HG02588 (cell line): ENCODE measurements around the gene NDNF.

Experiments
- ATAC-seq: cut with Tn5 transposase; IDR thresholded peaks from one replicate; pipeline ENCODE4 v1.9.1; 2021; ENCODE audit warnings: mild to moderate bottlenecking, moderate library complexity; ENCODE audit not compliant: unreplicated experiment

Gene NDNF

DNA sequence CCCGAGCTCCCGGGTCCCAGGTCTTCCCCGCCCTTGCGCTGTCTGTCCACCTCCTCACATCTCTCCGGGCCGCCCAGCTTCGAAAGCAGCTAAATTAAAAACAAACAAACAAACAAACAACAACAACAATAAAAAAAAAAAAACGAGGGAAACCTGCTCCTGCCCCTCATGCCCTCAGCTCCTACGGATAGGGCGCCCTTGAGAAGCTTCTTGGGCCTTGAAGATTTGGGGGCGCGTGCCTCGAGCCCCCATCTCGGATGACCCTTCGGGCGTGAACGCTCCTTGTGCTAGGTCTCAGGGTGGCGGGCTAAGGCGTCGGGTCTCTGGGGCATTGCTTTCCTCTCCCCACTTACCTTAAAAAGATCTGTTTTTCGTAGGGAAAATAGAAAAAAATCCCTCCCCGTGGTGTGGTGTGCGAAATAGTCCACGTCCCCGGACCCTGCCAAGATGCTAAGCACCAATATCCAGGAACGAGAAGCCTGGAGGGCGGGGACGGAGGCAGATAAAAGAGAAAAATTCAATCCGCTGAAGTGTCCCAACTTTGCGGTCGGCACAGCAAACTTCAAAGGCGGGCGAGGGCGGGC, 603 bp downstream of the NDNF start:
- ATAC-seq = no peak

GRCh38 chr4:121070696-121071639, 1.4 kb downstream of the NDNF start:
- ATAC-seq = no peak

GRCh38 chr4:121070274-121070673, 2.1 kb downstream of the NDNF start:
- ATAC-seq = no peak

DNA sequence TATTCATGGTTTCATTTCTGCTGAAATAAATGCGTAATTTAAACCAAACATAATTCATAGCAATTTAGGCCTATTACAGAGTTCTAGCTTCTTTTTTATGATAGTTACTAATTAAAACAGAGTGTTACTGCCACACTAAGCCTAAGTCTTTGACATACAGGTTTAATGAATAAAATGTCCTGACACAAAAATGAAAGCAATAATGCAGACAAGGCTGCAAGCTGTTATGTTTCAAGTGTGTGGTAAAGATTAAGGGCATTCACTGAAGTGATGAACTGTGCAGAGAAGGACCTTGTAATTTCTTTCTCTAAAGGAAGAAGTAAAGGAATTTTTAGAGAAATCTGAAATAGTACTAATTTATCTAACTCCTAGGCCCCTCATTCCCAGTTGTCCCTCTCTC, 2.9 kb downstream of the NDNF start:
- ATAC-seq = no peak

- no peak for ATAC-seq
Observed at GRCh38 chr4:121064482-121064881, 7.9 kb downstream of the NDNF start.

- ATAC-seq = no peak
Observed at GRCh38 chr4:121062521-121062920, 9.8 kb downstream of the NDNF start.

DNA sequence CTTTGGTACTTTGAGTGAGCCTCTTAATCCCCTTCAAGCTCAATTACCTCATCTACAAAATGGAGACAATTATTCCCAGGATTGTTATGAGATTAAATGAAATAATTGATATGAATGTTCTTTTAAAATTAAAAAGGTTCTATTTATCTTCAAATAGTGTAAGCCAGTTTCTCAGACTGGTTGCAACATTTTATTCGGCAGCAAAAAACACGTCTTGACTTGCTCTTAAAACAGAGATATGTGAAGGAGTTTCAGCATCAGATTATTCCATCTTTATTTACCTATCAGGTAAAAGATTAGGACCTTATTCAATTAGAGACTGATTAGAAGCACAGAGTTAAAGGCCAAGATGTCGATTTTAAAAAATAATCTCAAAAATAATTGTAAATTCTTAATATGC, 10.5 kb downstream of the NDNF start:
- ATAC-seq = no peak

GRCh38 chr4:121061215-121061614, 11.1 kb downstream of the NDNF start:
- no peak for ATAC-seq

DNA sequence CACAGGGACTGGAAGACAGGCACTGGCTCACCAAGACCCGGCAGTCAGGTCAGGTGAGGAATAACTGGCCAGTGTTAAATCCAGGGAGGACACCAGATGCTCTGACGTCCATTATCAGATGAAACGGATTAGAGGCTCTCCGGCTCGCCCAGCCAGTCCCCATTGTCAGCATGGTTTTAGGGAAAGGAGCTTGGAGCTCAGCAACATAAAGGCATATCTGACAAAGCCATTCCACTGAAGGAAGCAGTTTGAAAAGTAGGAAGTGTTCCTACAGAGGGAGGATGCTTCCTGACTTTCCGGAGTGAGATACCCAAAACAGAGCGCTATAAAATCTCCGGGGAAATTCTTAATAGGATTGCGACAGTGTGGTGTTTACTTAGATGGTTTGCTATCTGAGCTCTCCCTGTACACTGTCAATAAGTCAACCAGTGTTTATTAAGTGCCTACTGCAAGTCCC, 14.8 kb downstream of the NDNF start:
- ATAC-seq = no peak

- no peak for ATAC-seq
Observed at GRCh38 chr4:121056066-121056465, 16.3 kb downstream of the NDNF start.

DNA sequence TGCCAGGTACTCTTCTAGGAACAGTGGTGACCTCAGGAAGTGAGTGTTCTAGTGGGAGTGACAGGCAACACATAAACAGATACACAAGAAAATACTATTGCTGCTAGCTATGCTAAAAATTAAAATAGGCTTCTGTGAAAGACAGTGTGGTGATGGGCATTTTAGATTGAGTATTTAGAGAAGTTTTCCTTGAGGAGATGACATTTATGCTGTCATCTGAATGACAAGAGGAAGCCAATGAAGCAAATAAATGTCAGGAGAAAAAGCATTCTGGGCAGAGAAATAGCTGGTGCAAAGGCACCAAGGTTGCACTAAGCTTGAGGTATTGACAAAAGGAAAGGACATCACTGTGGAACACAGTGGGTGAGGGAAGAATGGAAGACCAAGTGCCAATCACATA, 18.0 kb downstream of the NDNF start:
- ATAC-seq = no peak

DNA sequence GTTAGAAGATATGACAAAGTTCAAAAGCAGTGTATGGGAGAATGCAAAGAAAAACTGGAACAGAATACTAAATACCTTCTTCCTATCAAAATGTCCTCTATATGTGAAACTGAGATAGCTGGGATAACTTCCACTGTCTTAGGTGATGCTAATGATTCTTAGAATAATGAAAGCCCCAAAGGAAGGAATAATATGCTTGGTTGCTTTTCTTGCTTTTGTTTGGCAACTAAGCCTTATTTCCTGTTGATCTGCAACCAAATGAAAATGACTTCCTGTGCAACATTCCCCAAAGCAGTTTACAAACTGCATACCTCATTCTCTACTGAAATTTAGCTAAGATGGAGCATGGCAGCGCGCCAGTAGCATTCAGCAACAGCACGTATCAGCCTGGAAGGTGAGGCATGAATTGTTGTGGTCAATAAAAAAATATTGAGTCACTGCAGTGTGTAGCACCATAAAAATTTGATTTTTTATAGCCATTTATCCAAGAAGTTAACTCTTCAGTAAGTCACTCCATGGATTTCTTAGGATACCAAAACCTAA, 18.7 kb downstream of the NDNF start:
- ATAC-seq = no peak

DNA sequence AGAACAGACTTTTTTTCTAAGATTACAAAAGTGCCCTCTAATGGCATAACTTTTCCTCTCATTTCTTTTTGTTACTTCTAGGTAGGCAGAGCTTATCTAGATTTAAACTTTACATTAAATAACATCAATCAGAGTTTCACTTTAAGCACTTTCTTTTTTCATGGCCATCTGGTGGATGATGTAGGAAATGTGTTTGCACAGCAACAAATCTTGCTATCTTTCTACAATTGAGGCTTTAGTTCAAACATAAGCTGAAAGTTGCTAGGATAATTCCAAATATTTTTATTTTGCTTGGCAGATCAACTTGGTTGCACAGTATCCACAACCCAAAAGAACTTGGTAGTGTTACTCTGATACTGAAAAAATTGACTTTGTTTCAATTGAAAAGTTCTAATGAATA, 22.0 kb downstream of the NDNF start:
- no peak for ATAC-seq

DNA sequence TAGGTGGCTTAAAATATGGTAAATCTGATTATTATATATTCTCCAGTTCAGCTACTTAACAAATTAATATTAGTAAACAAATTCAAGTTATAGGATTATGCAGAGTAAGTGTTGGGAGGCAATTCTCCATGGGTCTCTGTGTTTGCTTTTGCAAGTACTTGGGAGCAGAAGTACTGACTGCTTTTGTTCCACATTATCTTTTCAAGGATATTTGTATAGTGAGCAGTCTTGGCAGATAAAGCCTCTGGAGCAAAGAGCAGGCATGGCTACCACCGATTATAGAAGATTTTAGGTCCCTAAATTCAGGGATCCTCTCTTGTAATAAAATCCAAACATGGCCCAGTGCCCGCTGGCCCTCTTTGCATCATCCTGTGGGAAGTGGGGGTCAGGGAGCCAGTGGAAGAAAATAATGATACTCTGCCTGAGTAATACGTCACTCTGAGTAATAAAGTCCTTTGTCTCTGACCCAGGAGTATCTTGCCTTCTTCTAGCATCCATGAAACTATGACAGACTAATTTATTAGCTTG, 23.2 kb downstream of the NDNF start:
- ATAC-seq = no peak

DNA sequence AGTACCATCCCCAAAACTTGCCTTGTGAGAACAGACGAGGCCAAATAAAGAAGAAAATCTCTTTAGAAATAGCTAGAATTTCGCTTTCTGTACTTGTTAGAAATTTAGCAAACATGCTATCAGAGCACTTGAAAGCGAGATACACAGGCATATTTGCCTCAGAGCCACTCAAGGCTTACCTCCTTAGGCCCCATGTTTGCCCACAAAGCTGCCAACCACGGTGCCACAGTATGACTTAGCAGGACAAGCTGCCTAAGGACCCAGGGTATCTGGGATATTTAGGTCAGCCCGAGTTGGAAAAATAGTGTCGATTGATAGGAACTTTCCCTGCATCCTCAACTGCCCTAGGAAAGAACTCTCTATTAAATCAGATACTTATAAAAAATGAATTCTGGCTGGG, 24.2 kb downstream of the NDNF start:
- no peak for ATAC-seq

DNA sequence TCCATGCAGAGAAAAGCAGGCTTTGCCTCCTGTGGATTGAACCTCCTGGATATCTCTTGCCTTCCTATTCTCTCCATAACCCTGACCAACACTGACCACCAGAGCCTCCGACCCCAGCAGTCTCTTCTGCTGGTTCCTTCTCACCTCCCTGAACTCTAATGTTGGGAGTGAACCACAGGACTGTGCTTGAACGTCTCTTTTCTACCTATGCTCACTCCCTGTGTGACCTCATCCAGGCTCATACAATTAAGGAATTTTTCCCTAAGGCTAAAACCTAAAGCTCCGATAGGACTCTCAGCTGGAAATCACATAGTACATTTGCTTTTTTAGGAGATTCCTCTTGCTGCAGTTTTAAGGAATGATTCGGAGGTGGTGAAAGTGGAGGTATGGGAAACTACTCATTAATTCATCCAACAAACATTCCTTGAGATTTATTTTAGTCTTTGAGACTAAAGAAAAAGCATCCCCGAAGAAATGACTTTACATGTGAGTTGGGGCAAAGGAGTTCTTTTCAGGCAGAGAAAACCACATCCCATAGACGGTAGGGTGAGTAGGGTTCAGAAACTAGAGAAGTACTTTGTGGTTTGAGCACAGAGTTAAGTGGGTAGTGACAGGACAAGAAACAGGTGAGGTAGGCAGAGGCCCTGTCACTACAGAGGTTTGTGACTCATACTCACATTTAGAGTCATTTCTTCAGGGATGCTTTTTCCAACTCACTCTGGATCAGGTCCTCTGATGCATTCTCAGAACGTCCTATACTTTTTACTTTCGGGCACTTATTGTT, 30.8 kb downstream of the NDNF start:
- peak; percentile 100 for ATAC-seq

GRCh38 chr4:121034017-121034416, 38.3 kb downstream of the NDNF start:
- no peak for ATAC-seq

DNA sequence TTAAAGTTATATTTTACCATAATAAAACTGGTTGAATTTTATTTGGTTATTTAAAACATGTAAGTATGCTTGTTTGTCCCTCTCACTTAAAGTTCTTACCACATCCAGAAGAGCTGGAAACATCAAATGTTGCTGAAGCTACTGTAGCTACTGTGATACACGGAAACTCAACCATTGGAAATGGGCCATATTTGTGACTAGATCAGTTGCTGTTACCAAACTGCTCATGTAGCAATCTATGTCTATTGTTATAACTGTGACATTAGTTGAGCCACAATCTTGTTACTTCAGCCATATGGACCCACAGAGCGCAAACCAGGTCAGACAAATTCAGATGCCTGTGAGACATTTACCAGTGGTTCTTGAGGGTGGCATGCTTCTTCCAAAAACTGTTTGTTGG, 41.6 kb downstream of the NDNF start:
- ATAC-seq = no peak

DNA sequence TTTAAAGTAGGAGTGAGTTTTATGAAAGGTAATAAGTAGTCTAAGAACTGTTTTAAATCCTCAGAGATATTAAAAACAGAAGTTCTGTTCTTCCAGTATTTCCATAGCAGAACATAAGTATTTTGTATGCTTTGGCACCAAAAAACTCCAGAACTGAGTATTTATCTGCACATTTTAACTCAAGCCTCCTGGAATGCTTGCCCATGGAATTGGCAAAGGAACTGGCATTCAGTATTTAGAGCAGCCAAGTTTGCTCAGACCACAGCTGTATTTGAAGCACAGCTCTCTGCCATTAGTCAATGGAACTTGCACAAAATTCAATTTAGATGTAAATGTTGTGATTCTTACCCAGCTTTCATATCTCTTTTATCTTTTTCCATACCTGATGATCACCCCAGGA, 42.2 kb downstream of the NDNF start:
- ATAC-seq = no peak

DNA sequence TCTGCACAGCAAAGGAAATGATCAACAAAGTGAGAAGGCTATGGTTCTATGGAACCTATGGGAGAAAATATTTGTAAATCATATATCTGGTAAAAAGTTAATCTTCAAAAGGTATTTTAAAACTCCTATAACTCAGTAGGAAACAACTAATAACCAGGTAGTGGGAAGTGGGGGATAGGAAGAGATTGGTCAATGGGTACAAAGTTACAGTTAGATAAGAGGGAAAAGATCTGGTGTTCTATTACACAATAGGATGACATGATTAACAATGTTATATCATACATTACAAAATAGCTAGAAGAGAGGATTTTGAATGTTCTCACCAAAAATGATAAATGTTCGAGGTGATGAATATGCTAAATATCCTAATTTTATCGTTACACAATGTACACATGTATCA, 46.3 kb downstream of the NDNF start:
- no peak for ATAC-seq

DNA sequence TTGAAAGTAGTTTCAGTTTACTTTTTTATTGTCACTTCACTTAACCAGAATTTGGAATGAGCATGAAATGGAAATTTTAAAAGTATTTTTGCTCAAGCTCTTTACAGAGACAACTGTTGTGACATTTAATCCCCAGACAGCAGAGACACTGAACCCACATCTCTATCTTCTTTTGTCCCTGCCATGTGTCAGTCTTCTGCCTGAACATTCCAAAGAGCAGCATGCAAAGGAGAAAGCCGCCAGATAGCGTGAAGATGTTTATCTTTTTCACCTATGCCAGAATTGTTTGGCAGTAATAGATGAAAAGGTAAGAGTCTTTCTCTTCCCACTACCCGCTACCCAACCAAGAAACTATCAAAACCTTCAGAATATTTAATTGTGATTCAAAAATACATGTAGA, 46.8 kb downstream of the NDNF start:
- ATAC-seq = no peak
